ENCODE data around the gene TRIM33.
"Not testable (repeated sequence)": the region's sequence is repeated elsewhere in the genome, so short reads cannot be mapped to it uniquely, and the experiment has no call there.

TRIM33 gene

DNA sequence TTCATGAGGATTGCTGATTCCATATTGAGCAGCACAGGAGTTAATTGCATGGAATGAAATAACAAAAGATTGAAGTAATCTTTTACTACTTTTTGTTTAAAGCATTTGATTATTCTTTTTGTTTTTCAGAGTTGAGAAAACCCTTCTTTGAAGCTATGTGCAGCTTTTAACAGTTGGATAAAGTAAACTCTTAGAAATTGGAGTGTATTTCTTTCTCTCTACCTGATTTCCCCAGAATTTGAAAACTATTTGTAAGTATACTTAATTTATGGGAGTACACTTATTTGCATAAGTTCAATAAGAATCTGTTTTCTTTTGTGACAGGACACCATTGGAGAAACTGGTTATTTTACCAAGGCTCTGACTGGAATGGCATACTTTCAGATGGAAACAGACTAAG lies 133.6 kb downstream of the TRIM33 start:
- in situ Hi-C loops (cut with HindIII; ENCODE audit: low sequenced_read_pairs), result no loop called here
- DNase-seq (ENCODE audit: low read depth, low spot score), result no peak
- H3K4me3 ChIP-seq (ENCODE audit: low read depth, low read length), result no peak overlapping the region
- TF ChIP-seq, protein P1, sequence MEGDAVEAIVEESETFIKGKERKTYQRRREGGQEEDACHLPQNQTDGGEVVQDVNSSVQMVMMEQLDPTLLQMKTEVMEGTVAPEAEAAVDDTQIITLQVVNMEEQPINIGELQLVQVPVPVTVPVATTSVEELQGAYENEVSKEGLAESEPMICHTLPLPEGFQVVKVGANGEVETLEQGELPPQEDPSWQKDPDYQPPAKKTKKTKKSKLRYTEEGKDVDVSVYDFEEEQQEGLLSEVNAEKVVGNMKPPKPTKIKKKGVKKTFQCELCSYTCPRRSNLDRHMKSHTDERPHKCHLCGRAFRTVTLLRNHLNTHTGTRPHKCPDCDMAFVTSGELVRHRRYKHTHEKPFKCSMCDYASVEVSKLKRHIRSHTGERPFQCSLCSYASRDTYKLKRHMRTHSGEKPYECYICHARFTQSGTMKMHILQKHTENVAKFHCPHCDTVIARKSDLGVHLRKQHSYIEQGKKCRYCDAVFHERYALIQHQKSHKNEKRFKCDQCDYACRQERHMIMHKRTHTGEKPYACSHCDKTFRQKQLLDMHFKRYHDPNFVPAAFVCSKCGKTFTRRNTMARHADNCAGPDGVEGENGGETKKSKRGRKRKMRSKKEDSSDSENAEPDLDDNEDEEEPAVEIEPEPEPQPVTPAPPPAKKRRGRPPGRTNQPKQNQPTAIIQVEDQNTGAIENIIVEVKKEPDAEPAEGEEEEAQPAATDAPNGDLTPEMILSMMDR (IDR thresholded peaks at IDR 0.05; ENCODE audit: low read depth, low read length), result no peak

DNA sequence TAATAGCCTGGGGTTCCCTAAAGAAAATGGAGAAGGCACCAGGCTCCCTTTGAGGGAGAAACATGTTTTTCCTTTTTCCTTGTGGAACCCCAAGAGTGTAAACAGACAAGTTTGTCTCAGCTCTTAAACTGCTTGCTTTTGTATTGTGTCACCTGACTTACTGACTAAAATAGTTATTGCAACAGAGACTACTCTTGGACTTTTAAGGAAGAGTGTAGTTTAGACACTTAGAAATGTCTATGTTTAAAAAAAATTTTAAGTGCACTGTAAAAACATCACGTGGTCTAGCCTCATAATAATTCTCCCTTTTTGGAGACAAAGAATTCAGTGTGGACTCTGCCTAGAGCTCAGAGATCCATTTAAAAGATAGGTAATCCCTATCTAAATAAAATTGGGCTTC lies 141.1 kb downstream of the TRIM33 start:
- TF ChIP-seq, protein P1 (IDR thresholded peaks at IDR 0.05; ENCODE audit: low read depth, low read length), result no peak
- H3K4me3 ChIP-seq (ENCODE audit: low read depth, low read length), result no peak overlapping the region
- no peak for DNase-seq (ENCODE audit: low read depth, low spot score)
- in situ Hi-C loops (cut with HindIII; ENCODE audit: low sequenced_read_pairs), result no loop called here

DNA sequence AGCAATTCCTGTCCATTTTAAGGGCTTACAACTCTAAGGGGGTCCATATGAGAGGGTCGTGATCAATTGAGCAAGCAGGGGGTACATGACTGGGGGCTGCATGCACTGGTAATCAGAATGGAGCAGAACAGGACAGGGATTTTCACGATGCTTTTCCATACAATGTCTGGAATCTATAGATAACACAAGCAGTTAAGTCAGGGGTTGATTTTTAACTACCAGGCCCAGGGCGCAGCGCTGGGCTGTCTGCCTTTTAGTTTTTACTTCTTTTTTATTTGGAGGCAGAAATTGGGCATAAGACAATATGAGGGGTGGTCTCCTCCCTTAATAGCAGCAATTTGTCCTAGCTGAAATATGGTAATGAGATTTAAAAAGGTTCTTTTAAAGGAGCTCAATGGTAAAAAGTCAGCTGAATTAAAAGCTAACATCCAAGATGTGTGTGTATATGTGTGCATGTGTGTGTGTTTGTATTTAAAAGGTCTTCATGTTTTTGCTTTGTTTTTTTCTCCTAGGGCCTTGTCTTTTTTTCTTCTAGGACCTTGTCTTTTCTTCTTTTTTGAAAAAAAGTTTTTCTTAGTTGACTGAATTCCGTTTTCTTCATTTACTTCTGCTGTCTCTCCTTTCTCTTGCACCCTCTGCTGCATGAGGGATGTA lies 141.6 kb downstream of the TRIM33 start:
- H3K4me3 ChIP-seq (ENCODE audit: low read depth, low read length); DNase-seq (ENCODE audit: low read depth, low spot score); in situ Hi-C loops (cut with HindIII; ENCODE audit: low sequenced_read_pairs): not testable (repeated sequence)

DNA sequence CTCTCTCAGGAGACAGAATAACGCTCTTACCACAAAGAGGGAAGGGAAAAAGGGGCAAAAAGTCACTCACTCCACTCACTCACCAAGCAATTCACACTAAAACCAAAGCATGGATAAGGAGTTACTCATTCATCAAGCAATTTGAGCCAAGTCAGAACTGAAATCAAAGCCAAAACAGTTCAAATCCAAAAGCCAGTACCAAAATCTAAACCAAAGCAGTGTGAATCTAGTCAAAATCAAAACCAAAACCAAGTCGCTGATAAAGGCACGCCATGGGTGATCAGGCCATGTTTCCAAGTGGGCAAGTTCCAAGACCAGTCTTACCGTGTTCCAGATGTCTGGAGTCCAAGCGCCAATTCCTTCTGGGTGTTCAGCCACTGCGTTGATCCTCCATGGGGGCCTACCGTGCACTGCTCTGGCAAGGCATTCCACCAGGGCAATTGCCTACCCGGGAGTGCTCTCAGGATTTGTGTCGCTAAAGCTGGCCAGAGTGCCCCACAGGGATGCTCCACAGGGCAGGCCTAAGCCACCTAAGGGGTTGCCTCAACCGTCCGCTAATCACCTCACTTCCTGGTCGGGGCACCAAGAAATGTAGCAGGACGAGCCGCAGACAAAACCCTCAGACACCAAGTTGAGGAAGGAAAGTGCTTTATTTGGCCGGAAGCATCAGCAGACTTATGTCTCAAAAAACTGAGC lies 142.3 kb downstream of the TRIM33 start:
- DNase-seq (ENCODE audit: low read depth, low spot score), result no peak
- no peak overlapping the region for H3K4me3 ChIP-seq (ENCODE audit: low read depth, low read length)
- in situ Hi-C loops (cut with HindIII; ENCODE audit: low sequenced_read_pairs), result no loop called here
- TF ChIP-seq, protein P1 (IDR thresholded peaks at IDR 0.05; ENCODE audit: low read depth, low read length), result no peak

DNA sequence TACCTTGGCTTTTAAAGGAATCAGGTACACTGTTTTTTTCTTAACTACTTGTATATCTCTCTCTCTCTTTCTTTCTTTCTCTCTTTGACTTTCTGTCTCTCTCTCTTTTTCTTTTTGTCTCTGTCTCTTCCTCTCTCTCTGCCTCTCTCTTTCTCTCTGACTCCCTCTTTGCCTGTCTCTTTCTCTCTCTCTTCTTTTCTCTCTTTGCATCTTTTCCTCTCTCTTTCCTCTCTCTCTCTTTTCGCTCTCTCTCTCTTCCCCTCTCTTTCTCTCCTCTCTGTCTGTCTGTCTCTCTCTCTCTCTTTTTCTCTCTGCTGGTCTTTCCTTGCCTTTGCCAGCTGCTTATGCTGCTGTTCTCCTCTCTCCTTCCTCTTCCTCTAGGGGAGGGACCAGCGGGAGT lies 143.2 kb downstream of the TRIM33 start:
- in situ Hi-C loops (cut with HindIII; ENCODE audit: low sequenced_read_pairs), result no loop called here
- no peak for DNase-seq (ENCODE audit: low read depth, low spot score)
- H3K4me3 ChIP-seq (ENCODE audit: low read depth, low read length), result no peak overlapping the region
- TF ChIP-seq, protein P1 (IDR thresholded peaks at IDR 0.05; ENCODE audit: low read depth, low read length), result no peak

DNA sequence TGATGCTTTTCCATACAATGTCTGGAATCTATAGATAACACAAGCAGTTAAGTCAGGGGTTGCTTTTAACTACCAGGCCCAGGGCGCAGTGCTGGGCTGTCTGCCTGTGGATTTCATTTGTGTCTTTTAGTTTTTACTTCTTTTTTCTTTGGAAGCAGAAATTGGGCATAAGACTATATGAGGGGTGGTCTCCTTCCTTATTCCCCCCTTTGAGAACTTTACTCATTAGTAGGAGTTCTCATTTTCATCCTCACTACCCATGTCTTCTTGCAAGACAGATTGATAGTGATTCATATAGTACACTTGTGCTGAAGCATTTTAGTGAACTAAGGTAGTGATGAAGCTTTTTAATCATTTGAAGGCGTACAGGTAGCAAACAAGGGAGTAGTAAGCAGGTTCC lies 147.8 kb downstream of the TRIM33 start:
- H3K4me3 ChIP-seq (ENCODE audit: low read depth, low read length); in situ Hi-C loops (cut with HindIII; ENCODE audit: low sequenced_read_pairs); DNase-seq (ENCODE audit: low read depth, low spot score): not testable (repeated sequence)

DNA sequence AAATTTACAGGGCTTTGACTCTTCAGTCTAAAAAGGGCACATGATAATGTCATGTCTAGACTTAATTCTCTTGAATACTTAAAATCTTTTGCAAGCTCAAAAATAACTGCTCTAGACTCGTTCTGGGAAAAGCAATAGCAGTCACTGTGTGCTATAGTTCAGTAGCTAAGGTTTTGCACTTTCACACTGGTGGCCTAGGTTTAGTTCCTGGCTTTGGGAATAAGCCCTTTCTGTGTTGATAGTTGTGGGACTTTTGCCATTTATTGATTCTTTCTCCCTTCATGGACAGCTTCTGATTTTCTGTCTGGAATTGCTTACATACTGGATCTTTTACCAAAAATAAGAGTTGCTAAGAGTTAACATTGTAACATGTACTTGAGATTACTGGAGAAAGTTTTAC lies 151.2 kb downstream of the TRIM33 start:
- DNase-seq (ENCODE audit: low read depth, low spot score), result no peak
- in situ Hi-C loops (cut with HindIII; ENCODE audit: low sequenced_read_pairs), result no loop called here
- TF ChIP-seq, protein P1 (IDR thresholded peaks at IDR 0.05; ENCODE audit: low read depth, low read length), result no peak
- no peak overlapping the region for H3K4me3 ChIP-seq (ENCODE audit: low read depth, low read length)

Data from astrocyte of the spinal cord (primary cell).